NK-92 treated with Interleukin-12 subunit alpha and Interleukin-12 subunit beta, amount 100 ng/mL, for 24 hours (cell line): ENCODE measurements around the gene ZFHX3.

Source experiments
- DNase-seq: peaks from one replicate; lab custom pipeline; 2025; lab: John Stamatoyannopoulos, UW

Gene ZFHX3

GRCh38 chr16:73068541-73069401 lies 20.8 kb upstream of the ZFHX3 start:
- DNase-seq = no peak

- DNase-seq = no peak
Measured at GRCh38 chr16:73067671-73068540, 20.0 kb upstream of the ZFHX3 start.

DNA sequence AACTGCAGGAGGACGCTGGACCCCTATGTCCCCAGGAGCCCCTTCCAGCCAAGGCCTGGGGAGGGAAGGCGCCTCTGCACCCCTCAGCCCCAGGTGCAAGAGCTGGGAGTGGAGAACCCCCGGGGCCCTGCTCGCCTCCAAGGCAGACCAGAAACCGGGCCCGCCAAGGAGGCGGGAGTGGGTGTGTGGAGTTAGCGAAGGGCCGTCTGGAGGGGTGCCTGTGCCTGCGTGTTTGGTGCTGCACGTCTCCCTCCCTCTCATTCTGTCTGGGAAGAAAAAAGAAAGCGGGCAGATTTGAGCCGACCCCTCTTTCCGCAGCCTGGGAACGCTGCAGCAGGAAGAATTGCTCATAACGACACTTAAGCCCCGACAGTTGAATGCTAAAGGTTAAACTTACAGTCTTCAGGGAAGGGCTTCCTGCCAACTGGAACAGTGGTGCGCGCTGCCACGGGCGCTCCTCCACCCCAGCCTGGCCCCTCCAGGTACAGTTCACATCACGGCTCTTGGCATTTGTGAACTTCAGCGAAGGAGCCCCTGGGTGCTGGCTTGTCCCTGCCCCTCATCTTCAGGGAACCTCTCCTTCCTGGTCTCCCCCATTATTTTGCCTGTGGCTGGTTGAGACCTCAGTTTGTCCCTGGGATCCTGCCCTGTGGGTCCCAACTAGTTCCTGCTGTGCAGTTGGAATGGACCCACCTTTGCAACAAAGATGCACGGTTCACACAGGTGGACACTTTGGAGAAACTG lies 19.2 kb upstream of the ZFHX3 start:
- DNase-seq = no peak

DNA sequence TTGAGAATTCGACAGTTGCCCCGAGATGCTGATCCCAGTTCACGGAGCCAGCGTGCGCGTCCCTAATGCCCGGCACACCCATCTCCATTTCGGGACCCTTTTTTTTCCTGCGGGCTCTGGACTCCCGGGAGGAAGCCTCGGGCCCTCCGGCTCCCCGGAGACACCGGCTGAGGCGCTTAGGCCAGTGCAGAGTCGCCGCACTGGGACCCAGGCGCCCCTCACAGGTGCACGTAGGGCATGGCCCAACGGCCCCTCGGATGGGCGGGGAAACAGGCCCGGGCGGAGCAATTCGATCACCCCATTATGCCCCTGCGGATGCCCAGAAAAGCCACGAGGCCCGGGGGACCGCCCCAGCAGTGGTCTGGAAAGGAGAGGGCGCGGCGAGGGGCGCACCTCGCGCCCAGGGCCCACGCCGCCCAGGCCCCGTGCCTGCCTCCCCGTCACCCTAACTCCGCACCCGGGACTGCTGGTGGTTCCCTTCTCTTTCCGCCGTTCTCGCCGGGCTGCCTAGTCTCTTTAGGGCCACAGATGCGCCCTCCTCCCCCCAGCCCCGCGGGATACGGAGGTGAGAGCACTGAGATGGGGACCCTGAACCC lies 18.5 kb upstream of the ZFHX3 start:
- no peak for DNase-seq

GRCh38 chr16:73065632-73066330 lies 17.9 kb upstream of the ZFHX3 start:
- no peak for DNase-seq

GRCh38 chr16:73064994-73065545 lies 17.1 kb upstream of the ZFHX3 start:
- no peak for DNase-seq

DNA sequence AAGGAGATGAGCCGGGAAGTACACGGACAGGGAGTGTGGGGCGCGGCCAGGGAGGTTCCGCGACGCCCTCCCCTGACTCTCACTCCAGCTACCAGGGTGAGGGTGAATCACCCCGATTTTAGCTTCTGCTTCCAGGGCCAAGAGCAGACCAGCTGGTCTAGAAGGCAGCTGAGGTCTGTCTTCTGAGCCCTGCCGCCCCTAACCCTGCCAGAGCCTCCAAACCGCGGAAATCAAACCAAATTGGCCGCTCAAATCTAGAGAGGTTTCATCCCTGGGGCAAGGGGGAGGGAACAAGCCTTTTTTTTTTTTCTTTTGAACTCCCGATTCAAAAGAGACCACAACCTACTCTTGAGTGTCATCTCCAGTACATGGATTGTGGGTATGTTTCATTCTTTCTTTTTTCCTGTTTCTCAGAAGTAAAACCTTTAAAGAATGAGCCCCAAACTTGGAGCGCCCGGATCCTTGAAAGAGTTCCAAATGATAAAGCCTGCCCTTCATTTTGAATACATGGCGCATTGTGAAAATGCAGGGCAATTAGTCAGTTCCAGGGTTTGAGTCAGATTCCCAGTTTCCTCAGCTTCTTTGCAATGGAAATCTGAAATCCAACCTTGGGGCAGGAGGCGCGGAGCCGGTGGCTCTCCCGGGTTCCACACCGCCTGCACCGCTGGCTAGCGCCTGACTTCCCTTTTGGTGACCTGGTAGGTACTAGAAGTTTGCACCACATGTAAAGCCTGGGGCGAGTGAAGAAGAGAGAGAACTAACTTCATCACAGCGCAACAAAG lies 16.5 kb upstream of the ZFHX3 start:
- DNase-seq = no peak

GRCh38 chr16:73063854-73064211 lies 15.9 kb upstream of the ZFHX3 start:
- no peak for DNase-seq

DNA sequence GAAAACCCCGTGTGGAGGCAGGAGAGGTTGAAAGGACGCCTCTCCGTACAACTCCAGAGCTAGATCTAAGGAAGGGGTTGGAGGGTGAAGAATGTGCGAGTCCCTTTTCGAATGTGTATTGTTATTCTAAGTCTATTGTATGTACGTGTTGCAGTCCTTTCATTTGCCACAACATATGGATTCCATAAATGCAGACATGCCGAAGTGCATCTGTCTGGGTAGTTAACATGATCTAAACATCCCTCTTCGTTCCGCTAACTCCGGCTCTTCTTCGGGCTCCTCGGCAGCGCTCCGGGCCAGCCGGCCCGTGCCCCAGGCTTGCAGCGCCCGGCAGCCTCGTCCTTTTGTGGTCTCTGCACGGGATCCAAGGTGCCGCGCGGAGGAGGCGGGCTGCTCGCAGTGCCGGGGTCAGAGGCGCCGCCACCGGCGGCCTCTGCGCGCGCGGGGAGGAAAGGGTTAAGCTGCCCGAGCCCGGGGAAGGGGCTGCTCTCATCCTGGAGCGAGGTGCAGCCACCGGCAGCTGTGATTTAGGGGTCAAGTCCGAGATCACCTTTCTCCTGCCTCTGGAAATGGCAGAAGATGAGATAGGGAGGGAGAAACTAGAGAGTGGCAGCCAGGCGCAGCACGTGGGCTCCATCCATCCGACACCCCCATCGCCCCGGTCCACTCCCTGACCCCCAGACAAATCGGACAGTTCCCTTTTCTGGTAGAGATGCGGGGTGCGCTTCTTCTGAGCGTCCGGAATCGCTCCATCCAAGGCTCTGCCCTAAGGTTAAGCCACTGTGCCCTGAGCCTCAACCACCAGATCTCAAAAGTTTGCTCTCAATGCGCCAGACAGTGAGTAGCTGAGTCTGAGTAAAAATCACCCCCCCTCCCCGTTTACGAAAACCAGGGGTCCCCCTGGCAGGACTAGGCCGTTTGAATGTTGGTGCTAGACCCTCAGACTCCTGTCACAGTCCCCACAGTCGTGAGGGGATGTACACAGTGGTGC lies 15.1 kb upstream of the ZFHX3 start:
- DNase-seq = no peak

GRCh38 chr16:73062001-73062616 lies 14.2 kb upstream of the ZFHX3 start:
- DNase-seq = no peak

GRCh38 chr16:73060892-73061490 lies 13.1 kb upstream of the ZFHX3 start:
- no peak for DNase-seq

GRCh38 chr16:73059779-73060615 lies 12.1 kb upstream of the ZFHX3 start:
- DNase-seq = no peak

DNA sequence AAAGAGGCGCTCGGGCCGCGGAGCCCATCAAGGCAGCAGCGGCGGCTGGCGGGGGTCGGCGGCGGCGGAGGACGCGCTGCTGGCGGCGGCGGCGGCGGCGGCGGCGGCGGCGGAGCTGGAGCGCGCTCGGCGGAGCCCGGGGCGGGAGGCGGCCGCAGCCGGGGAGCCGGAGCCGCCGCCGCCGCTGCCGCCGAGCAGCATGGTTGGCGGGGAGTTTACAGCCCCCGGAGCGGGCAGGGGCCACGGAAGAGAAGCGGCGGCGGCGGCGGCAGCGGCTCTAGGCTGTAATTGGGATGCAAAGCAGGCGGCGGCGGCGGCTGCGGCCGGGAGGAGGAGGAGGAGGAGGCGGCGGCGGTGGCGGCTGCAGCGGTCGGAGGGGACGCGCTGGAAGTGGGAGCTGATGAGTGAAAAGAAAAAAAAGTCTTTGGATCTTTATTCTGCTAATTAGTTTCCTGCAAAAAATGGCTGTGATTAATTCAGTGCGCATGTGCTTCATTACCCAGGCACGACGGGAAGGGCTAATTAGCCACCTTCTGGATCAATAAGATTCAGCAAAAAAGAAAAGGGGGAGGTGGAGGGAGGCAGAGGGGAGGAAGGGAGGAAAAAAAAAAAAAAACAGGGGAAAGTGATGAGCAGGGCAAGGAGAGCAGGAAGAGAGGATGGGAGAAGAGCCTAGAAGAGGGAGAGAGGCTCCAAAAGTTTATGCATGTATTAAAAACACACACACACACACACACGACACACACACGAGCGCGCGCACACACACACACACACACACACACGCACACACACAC lies 10.9 kb upstream of the ZFHX3 start:
- DNase-seq = no peak

GRCh38 chr16:73058221-73058615 lies 10.3 kb upstream of the ZFHX3 start:
- DNase-seq = no peak

DNA sequence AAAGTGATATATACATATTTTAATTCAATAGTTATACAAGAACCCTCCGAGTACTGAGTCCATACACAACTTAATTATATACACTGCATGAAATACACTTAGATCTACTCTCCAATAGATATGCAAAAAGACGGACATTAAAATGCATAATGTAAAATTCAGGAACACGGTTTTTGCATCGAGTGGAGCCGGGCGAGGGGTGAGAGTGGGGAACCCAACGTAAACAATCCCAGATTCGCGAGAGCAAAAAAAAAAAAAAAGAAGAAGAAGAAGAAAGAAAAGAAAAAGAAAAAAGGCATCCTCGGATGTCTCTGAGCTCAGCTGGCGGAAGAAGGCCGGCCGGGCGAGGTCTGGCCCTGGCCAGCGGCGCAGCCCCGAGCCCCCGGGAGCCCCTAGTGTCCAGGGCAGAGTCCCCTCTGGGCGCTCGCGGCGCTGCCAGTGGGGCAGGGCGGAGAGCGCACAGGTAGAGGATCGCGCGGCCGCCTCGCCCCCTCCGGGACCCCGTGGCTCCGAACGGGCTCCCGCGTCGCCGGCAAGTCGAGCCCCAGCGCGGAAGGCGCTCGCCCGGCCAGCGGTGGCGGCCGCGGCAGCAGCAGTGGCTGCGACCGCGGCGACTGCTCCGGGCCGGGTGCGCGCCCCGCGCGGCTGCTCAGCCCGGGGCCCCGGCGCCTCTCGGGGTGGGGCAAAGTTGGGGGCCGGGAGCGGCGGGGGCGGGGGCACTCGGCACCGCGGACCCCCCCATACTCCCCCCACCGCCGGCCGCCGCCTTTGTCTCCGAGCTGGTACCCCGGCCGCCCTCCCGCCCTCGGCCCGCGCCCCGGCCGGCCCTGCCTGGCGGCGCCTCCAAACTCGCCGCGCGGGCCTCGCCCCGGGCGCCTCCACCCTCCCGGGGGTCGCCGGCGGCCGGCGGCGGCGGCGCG lies 9.6 kb upstream of the ZFHX3 start:
- no peak for DNase-seq
